NCI-H446 (cell line): Measurements from ENCODE around the gene CDK2AP2.
"Not testable (repeated sequence)": the region's sequence is repeated elsewhere in the genome, so short reads cannot be mapped to it uniquely, and the experiment has no call there.

Experiments used
- DNase-seq, 2 experiments: peaks; one replicate each; lab custom pipeline; 2025; lab: John Stamatoyannopoulos, UW

CDK2AP2 gene

DNA sequence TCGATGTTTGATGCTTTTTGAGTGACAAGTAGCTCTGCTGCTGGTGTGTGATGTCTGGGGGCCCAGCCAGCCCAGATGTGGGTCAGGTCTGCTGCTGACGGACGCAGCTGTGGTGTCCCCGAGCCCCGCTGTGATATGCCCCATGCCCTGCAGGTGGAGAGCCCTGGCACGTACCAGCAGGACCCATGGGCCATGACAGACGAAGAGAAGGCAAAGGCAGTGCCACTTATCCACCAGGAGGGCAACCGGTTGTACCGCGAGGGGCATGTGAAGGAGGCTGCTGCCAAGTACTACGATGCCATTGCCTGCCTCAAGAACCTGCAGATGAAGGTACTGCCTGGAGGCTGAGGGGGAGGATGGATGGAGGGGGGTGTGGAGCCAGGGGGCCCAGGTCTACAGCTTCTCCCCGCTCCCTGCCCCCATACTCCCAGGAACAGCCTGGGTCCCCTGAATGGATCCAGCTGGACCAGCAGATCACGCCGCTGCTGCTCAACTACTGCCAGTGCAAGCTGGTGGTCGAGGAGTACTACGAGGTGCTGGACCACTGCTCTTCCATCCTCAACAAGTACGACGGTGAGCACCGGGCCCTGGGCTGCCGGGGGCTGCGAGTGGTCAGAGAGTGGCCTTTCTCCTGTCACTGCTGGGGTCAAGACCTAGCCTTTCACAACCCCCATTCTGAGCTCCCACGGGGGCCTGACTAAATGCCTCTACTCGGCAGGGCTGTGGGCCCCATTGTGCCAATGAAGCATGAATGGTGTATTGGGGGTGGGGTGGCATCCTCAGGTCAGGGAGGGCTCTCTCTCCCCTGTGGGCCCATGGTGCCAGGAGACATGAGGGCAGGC lies 17.9 kb downstream of the CDK2AP2 start:
- DNase-seq, result no peak

DNA sequence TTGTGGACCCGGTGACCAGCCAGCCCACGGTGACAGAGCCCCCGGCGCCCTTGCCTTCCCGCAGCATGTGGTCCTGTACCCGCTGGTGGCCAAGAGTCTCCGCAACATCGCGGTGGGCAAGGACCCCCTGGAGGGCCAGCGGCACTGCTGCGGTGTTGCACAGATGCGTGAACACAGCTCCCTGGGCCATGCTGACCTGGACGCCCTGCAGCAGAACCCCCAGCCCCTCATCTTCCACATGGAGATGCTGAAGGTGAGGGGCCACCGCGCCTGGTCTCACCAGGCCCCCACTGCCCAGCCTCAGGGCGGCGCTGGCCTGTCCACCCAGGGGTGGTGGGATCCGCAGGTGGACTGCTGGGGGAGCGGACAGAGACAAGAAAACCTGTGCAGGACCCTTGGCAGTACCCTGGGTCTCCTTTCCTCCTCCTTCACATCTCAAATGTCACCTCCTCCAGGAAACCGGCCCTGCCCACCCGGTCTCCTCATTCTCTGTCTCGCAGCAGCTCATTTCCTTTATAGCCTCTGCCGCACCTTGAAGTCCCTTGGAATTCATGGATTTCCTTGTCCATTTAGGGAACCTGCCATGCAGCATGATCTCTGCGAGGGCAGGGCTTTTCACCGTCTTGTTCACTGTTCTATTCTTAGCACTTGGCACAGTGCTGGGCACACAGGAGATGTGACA lies 18.6 kb downstream of the CDK2AP2 start:
- DNase-seq, result no peak

DNA sequence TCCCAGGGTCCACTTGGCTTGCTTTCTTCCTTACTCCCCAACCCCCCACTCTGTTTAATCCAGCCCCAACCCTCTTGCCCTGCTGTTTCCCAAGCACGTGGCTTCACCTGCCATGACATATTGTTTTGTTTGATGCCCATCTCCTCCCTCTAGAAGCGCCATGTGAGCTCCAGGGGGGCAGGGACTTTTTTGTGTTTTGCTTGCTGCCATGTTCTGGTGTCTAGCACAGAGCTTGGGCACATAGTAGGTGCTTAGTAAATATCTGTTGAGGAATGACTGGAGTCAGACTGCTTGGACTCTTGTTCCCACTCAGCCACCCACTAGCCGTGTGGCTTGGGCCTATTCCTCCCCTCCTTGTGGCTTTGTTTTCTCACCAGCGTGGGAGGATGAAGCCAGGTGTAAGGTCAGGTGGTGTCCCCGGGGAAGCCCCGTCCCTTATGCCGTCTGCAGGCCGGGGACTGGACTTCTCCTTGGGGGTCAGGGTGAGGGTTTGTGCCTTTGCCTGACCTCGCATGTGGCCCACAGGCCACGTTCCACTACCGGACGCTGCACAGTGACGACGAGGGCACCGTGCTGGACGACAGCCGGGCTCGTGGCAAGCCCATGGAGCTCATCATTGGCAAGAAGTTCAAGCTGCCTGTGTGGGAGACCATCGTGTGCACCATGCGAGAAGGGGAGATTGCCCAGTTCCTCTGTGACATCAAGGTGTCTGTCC lies 21.3 kb downstream of the CDK2AP2 start:
- no peak for DNase-seq

DNA sequence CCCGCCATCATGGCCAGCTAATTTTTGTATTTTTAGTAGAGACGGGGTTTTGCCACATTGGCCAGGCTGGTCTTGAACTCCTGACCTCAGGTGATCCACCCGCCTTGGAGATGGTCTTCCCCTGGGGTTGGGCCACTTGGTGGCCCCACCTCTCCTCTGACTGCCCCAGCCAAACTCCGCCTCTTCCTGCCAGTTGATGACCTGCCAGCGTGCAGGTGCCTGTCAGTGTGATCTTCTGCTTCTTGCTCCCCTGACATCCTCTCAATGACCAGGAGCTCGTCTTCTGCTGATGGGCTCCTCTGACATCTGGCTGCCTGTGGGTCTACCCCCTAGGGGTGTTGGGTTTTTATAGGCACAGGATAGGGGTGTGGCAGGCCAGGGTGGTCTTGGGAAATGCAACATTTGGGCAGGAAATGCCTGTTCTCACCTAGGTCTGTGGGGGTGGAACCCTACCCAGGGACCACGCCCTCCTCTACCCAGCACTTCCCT lies 22.0 kb downstream of the CDK2AP2 start:
- DNase-seq, result not testable (repeated sequence)

DNA sequence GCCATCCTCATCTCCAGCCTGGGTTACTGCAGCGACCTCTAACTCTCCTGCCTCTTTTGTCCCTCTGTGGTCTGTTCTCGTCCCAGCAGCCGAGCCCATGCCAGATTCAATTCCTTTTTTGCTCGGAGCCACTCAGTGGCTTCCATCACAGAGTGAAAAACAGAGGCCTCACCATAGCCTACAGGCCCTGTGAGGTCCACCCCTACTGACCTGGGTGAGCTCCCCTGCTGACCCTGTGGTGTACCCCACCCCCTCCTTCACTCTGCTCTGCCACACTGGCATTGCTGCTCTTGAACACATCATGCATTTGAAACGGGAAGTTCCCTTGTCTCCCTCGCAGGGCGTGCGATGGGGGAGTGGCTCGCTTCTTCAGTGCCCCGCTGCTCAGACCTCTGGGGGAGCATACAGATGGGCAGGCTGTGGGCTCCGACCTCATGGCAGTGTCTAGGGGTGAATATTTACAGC lies 23.1 kb downstream of the CDK2AP2 start:
- DNase-seq, result no peak

DNA sequence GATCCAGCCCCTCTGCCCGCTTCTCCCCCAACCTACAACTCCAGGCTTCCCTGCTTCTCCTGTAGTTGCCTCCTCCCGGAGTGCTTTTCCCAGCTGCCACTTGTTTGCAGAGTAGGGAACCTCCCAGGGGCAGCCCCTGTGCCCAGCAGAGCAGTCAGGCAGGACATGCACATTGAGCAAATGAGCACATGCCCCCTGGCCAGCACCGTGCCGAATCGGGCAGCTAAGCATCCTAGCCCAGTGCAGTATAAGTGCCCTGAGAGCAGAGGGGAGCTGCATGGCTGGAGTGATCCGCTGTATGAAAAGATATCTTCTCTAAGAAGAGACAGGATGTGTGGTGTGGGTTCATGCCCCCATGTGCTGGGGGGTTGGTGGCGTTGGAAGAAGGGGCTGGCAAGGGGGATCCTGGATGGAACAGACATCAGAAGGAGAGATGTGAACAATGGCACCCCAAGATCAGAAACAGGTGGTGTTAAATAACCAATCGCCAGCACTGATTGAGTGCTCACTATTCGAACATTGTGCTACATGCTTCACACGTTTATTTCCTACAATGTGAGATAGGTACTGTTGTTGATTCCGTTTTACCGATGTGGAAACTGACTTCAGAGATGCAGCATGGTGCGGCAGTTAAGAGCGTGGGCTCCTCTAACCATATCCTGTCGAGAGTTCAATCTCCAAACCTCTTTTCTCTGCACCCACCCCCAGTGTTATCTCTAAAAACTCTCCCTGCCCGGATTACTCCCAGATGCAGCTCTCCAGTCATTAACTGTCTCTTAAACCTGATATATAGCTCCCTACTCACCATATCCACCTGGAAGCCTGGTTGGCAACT lies 23.9 kb downstream of the CDK2AP2 start:
- DNase-seq, result no peak

DNA sequence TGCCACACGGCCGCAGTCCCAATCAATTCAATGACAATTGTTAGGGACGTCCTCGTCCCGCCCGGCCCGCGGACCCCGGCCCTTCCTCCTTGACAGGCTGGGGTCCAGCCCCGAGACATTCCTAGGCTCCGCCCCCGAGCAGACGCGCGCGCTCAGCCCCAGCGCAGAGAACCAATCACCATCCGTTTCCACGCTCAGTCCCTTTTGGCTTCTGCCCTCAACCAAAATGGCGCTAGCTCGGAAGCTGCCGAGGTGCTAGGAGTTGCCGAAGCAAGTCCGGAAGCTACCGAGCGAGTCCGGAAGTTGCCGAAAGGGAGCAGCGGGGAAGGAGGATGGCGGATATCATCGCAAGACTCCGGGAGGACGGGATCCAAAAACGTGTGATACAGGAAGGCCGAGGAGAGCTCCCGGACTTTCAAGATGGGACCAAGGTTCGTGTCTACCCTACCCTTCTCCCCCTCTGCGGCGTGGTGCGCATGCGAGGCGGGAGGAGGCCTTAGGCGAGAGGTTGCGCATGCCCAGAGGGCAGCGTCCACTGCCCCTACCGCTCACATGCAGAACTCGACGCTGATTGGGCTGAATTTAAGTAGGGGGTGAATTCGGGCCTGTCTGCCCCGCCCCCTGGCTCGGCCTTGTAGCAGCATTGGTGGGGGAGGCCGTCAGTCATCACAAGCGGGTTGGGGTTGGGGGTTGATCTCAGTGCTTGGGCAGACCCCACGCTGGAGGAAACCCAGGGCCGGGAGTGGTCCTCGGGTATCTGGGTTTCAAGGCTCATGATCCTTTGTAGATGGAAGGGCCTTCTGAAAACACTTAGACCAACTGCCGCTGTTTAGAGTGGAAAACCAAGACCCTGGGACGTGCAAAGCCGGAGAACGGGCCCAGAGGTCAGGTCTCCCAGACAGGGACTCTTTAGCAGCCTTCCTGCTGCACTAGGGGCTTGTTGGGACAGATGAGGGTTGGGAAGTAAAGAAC lies 24.8 kb downstream of the CDK2AP2 start, which contains the start of gene AIP:
AIP (plus strand) TSS at position 200 of the 972 bp plus-strand sequence; CDS start at position 333, 133 bp downstream.
- DNase-seq, result peak; percentile 99

DNA sequence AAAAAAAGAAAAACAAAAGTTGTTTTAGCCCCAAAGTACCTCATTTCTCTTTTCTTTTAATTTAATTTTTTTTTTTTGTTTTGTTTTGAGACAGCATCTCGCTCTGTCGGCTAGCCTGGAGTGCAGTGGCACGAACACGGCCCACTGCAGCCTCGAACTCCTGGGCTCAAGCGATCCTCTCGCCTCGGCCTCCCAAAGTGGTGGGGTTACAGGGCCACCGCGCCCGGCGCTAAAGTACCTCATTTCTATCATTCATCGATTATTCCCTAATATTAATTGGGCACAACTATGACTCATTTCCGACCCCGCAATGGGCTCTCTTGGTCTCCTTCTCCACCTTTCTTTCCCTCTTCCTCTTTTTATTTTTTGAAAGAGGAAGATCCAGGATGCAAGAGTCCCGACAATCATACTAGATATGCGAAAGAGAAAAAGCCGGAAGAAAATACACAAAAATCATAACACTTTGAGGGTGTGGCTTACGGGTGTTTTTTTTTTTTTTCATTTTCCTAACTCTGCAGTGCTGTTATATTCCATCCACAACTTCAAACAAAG lies 25.6 kb downstream of the CDK2AP2 start:
- DNase-seq, result no peak

DNA sequence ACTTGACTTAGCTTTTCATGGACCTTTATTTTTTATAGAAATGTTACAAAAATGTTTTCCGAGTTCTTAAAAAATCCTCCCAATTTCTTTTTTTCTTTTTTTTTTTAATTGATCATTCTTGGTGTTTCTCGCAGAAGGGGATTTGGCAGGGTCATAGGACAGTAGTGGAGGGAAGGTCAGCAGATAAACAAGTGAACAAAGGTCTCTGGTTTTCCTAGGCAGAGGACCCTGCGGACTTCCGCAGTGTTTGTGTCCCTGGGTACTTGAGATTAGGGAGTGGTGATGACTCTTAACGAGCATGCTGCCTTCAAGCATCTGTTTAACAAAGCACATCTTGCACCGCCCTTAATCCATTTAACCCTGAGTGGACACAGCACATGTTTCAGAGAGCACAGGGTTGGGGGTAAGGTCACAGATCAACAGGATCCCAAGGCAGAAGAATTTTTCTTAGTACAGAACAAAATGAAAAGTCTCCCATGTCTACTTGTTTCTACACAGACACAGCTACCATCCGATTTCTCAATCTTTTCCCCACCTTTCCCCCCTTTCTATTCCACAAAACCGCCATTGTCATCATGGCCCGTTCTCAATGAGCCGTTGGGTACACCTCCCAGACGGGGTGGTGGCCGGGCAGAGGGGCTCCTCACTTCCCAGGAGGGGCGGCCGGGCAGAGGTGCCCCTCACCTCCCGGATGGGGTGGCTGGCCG lies 30.5 kb downstream of the CDK2AP2 start:
- not testable (repeated sequence) for DNase-seq

DNA sequence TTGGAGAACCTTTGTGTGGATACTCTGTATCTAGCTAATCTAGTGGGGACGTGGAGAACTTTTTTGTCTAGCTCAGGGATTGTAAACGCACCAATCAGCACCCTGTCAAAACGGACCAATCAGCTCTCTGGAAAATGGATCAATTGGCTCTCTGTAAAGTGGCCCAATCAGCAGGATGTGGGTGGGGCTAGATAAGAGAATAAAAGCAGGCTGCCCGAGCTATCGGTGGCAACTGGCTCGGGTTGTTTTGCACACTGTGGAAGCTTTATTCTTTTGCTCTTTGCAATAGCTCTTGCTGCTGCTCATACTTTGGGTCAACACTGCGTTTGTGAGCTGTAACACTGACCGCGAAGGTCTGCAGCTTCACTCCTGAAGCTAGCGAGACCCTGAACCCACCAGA lies 31.3 kb downstream of the CDK2AP2 start:
- DNase-seq, result not testable (repeated sequence)

DNA sequence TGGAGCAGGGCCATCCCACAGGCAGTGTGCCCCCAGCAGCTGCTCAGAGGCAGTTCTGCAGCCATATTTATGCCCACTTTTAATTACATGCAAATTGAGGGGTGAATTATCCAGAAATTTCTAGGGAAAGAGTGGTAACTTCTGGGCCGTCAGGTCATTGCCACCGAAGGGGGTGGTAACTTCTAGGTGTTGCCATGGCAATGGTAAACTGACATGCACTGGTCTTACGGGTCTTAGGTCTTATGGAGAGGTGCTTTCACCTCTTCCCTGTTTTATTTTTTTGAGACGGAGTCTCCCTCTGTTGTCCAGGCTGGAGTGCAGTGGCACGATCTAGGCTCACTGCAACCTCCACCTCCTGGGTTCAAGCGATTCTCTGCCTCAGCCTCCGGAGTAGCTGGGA lies 35.1 kb downstream of the CDK2AP2 start:
- DNase-seq, result no peak

DNA sequence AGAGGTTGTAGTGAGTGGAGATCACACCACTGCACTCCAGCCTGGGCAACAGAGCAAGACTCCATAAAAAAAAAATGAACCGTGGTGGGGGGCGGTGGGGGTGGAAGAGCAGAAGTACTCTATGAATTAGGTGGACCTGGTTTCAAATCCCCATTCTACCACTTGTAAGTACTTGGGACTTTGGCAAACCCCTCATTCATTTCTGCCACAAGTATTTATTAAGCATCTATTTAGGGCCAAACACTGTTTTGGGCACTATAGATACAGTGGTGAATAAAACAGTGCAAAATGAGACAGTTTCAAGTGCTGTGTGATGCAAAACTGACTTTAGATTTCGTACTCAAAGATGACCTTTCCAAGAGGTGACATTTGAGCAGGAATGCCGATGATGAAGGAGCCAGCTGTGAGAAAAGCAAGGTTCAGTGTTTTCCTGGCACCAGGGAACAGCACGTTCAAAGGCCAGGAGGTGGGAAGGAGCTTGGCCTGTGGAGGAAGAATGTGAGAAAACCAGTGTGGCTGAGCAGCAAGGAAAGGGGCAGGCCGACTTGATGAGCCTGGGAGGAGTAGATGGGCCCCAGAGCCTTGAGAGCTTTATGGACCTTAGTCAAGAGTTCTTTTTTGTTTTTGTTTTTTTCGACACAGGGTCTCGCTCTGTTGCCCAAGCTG lies 37.5 kb downstream of the CDK2AP2 start:
- no peak for DNase-seq

DNA sequence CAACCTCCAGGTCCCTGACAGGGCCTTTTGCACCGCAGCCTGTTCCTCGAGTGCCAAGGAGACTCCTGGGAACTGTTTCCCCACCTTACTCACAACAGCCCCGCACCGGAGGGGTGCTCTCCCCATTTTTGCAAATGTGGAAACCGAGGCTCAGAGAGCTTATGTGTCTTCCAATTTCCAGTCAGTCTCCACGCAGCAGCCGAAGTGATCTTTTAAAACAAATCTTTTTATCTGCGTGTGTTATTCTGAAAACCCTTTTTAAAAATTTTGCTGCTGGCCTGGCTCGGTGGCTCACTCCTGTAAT lies 38.5 kb downstream of the CDK2AP2 start:
- DNase-seq, result no peak

DNA sequence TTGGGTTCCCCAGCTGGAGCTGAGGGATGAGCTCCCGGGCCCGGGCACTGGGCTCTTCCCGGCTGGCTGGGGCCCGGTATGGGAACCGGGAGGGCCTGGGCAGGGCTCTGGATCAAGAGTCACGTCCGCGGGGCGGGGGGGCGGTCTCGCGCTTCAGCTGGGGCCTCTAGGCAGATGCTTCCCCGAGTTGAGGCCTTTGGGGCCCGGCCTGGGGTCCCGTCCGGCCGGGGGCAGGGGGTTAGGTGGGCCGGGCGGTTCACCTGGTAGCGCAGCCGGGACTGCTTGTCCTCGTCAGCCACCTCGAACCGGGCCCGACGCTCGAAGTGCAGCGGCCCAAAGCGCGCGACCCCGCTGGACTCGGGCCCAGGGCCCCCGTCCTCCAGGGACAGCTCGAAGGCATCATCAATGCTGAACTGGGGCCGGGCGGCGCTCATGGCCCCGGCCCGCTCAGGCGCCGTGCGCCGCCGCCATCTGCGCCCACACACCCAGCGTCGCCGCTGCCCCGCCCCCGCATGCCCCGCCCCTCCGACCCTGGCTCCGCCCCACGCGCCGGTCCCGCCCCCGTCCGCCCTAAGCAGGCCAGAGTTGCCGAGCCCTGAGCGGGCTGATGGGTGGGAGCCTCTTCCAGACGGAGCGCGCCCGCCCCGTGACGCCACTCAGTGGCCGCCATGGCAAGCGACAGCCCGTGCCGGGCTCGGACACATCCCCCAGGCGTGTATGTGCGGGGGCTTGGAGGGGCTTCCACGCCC lies 39.0 kb downstream of the CDK2AP2 start, which contains the start of gene TMEM134:
TMEM134 (minus strand) TSS at position 493 of the 749 bp plus-strand sequence; CDS start at position 434, 59 bp downstream.
- DNase-seq, result peak; percentile 80 to 94

DNA sequence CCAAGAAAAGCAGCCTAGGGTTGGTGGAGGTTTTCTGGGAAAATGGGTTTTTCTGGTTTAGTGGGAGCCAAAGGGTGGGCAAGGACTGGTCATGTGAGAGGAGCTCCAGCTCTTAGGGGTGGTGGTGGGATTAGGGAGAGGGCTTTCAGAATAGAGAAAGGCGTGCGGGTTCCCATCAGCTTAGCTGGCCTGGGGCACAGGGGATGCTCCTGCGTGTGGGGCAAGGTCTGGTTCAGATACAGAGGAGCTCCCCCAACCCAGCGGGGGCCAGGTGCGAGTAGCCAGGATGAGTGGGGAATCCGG lies 39.6 kb downstream of the CDK2AP2 start:
- no peak for DNase-seq

DNA sequence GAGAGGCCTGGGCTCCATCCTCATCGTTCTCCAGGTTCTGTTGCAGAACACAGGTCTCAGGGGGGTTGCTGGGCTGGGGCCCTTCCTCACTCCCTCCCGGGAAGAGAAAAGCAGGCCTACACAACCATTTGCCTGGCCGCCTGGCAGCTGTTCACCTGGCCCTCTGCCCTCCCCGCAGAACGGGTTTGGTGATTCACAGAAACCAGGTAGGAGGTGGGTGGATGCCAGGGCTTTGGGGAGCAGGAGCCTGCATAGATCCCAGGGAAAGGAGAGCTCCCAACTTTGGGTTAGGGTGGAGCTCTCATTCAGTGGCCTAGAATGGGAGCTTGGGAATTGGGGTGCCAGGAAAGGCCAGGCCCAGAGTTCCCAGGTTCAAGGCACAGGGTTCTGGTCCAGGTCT lies 39.9 kb downstream of the CDK2AP2 start:
- no peak for DNase-seq

DNA sequence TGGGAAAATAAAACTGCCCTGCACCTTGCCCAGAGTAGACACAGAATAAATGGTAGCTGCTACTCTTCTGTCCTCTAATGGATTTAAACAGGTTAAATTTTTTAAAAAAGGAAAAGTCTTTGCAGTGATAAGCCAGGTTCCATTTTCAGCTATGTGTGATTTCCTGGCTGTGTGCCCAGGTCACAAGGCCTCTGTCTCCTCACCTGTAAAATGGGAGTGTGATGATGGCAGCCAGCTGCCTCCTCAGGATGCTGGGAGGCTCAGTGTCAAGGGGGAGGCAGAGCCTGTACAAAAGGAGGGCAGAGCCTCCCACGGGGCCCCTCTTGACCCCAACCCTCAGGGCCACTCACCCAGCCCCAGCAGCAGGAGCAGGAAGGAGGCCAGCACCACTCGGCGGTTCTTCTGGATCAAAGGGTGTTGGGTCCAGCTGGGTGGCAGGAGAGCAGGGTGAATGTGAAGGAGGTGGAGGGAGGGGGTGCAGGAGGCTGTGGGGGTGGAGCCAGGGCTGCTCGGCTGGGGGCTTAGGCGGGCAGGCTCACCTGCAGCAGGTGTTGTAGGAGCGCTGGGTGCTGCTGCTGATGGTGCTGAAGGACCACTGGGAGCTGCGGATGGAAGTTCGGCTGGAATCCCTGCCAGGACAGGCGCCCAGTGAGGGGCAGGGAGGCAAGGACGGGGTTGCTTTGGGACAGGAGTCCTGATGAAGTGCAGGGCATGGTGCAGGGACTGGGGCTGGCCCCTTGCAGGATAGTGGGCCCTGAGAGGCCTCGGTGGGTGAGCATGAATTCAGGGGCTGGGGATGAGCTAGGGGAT lies 40.8 kb downstream of the CDK2AP2 start:
- DNase-seq, result no peak
